Measurements from ENCODE around the gene TEX38. TPM values are rescaled to one million over a fixed set of nuclear protein-coding genes. Genes with fewer than 3 reads are reported as not detected.

The TEX38 gene
- total RNA-seq, 1 experiment from 2014 or later, result 0.17 TPM

GRCh38 chr1:46679789-46680573 is 8.3 kb downstream of the TEX38 start (continued):
- TF ChIP-seq, protein P1, sequence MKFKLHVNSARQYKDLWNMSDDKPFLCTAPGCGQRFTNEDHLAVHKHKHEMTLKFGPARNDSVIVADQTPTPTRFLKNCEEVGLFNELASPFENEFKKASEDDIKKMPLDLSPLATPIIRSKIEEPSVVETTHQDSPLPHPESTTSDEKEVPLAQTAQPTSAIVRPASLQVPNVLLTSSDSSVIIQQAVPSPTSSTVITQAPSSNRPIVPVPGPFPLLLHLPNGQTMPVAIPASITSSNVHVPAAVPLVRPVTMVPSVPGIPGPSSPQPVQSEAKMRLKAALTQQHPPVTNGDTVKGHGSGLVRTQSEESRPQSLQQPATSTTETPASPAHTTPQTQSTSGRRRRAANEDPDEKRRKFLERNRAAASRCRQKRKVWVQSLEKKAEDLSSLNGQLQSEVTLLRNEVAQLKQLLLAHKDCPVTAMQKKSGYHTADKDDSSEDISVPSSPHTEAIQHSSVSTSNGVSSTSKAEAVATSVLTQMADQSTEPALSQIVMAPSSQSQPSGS (CRISPR knock-in tag; IDR thresholded peaks at IDR 0.05; ENCODE audit: borderline replicate concordance, low read depth), result no peak
- TF ChIP-seq GABPB1 (CRISPR knock-in tag; IDR thresholded peaks at IDR 0.05) (no peak), ZNF138 (CRISPR knock-in tag; conservative IDR thresholded peaks at IDR 0.05) (no peak), NFE2L1 (CRISPR knock-in tag; IDR thresholded peaks at IDR 0.05) (no peak), ERG (CRISPR knock-in tag; IDR thresholded peaks at IDR 0.05) (no peak), ZNF423 (CRISPR knock-in tag; IDR thresholded peaks at IDR 0.05) (no peak)

GRCh38 chr1:46681333-46682034 is 9.8 kb downstream of the TEX38 start:
- H3K4me1 Mint-ChIP-seq, result peaks cover 13% of the 10 kb centered on the region
- no peaks in the 10 kb centered on the region for H3K9me3 Mint-ChIP-seq
- ATAC-seq, result no peak

GRCh38 chr1:46682064-46682463 is 10.4 kb downstream of the TEX38 start:
- Mint-ChIP-seq H3K9me3 (no peaks in the 10 kb centered on the region), H3K4me3 (no peak overlapping the region), H3K4me1 (peaks cover 9% of the 10 kb centered on the region), H3K36me3 (peaks cover 71% of the 10 kb centered on the region), H3K27me3 (ENCODE audit: low read depth) (no peaks in the 10 kb centered on the region), H3K27ac (no peak overlapping the region; the same call in 1 of the 2 replicates)
- ChIA-PET CTCF (no interaction called here), POLR2A (no interaction called here)
- no peak for ATAC-seq
- no peak for DNase-seq (ENCODE audit: low spot score)
- TF ChIP-seq CBFB (CRISPR knock-in tag; IDR thresholded peaks at IDR 0.05; ENCODE audit: low read depth) (no peak), SP1 (CRISPR knock-in tag; conservative IDR thresholded peaks at IDR 0.05) (no peak), ZNF263 (CRISPR knock-in tag; IDR thresholded peaks at IDR 0.05; ENCODE audit: low read depth) (no peak), ESRRA (CRISPR knock-in tag; IDR thresholded peaks at IDR 0.05; ENCODE audit: borderline replicate concordance) (no peak), JAZF1 (CRISPR knock-in tag; IDR thresholded peaks at IDR 0.05) (no peak)
- TF ChIP-seq, protein P2, sequence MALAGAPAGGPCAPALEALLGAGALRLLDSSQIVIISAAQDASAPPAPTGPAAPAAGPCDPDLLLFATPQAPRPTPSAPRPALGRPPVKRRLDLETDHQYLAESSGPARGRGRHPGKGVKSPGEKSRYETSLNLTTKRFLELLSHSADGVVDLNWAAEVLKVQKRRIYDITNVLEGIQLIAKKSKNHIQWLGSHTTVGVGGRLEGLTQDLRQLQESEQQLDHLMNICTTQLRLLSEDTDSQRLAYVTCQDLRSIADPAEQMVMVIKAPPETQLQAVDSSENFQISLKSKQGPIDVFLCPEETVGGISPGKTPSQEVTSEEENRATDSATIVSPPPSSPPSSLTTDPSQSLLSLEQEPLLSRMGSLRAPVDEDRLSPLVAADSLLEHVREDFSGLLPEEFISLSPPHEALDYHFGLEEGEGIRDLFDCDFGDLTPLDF (CRISPR knock-in tag; IDR thresholded peaks at IDR 0.05), result no peak
- TF ChIP-seq, protein P3, sequence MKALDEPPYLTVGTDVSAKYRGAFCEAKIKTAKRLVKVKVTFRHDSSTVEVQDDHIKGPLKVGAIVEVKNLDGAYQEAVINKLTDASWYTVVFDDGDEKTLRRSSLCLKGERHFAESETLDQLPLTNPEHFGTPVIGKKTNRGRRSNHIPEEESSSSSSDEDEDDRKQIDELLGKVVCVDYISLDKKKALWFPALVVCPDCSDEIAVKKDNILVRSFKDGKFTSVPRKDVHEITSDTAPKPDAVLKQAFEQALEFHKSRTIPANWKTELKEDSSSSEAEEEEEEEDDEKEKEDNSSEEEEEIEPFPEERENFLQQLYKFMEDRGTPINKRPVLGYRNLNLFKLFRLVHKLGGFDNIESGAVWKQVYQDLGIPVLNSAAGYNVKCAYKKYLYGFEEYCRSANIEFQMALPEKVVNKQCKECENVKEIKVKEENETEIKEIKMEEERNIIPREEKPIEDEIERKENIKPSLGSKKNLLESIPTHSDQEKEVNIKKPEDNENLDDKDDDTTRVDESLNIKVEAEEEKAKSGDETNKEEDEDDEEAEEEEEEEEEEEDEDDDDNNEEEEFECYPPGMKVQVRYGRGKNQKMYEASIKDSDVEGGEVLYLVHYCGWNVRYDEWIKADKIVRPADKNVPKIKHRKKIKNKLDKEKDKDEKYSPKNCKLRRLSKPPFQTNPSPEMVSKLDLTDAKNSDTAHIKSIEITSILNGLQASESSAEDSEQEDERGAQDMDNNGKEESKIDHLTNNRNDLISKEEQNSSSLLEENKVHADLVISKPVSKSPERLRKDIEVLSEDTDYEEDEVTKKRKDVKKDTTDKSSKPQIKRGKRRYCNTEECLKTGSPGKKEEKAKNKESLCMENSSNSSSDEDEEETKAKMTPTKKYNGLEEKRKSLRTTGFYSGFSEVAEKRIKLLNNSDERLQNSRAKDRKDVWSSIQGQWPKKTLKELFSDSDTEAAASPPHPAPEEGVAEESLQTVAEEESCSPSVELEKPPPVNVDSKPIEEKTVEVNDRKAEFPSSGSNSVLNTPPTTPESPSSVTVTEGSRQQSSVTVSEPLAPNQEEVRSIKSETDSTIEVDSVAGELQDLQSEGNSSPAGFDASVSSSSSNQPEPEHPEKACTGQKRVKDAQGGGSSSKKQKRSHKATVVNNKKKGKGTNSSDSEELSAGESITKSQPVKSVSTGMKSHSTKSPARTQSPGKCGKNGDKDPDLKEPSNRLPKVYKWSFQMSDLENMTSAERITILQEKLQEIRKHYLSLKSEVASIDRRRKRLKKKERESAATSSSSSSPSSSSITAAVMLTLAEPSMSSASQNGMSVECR (CRISPR knock-in tag; IDR thresholded peaks at IDR 0.05; ENCODE audit: borderline replicate concordance), result no peak

More at GRCh38 chr1:46681333-46682034, 9.8 kb downstream of the TEX38 start:
- TF ChIP-seq ZNF138 (CRISPR knock-in tag; conservative IDR thresholded peaks at IDR 0.05), result no peak
- no peak for TF ChIP-seq CBFB (CRISPR knock-in tag; IDR thresholded peaks at IDR 0.05; ENCODE audit: low read depth)
- no peak for TF ChIP-seq TP53 (CRISPR knock-in tag; IDR thresholded peaks at IDR 0.05)
- no peak for TF ChIP-seq IRF1 (CRISPR knock-in tag; IDR thresholded peaks at IDR 0.05)
- TF ChIP-seq, protein P4, sequence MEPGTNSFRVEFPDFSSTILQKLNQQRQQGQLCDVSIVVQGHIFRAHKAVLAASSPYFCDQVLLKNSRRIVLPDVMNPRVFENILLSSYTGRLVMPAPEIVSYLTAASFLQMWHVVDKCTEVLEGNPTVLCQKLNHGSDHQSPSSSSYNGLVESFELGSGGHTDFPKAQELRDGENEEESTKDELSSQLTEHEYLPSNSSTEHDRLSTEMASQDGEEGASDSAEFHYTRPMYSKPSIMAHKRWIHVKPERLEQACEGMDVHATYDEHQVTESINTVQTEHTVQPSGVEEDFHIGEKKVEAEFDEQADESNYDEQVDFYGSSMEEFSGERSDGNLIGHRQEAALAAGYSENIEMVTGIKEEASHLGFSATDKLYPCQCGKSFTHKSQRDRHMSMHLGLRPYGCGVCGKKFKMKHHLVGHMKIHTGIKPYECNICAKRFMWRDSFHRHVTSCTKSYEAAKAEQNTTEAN (CRISPR knock-in tag; IDR thresholded peaks at IDR 0.05), result no peak
- TF ChIP-seq, protein P5, sequence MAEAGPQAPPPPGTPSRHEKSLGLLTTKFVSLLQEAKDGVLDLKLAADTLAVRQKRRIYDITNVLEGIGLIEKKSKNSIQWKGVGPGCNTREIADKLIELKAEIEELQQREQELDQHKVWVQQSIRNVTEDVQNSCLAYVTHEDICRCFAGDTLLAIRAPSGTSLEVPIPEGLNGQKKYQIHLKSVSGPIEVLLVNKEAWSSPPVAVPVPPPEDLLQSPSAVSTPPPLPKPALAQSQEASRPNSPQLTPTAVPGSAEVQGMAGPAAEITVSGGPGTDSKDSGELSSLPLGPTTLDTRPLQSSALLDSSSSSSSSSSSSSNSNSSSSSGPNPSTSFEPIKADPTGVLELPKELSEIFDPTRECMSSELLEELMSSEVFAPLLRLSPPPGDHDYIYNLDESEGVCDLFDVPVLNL (CRISPR knock-in tag; IDR thresholded peaks at IDR 0.05; ENCODE audit: borderline replicate concordance, low read depth), result no peak
- DNase-seq (ENCODE audit: low spot score), result no peak
- no peaks in the 10 kb centered on the region for H3K27me3 Mint-ChIP-seq (ENCODE audit: low read depth)
- H3K36me3 Mint-ChIP-seq, result peaks cover 71% of the 10 kb centered on the region
- POLR2A ChIA-PET, result interaction anchor here (0.6 kb wide), 1 partner anchor 78 kb away, joined by 3 read pairs; the partner anchor contains the start of gene MKNK1
- no peak overlapping the region for H3K27ac Mint-ChIP-seq
- no peak overlapping the region for H3K4me3 Mint-ChIP-seq
- CTCF ChIA-PET, result interaction anchor here (0.6 to 1.2 kb wide), 4 partner anchors 44 to 1183 kb away, joined by 3 to 6 read pairs (median 4); partner anchors contain the start of gene MKNK1

Measured in WTC11 (cell line).